K562 (cell line): ENCODE data around the gene GPR37L1. TPM values are rescaled to one million over a fixed set of nuclear protein-coding genes. Genes with fewer than 3 reads are reported as not detected.
A peak's percentile ranks its signal among the peaks of the same experiment; 100 is the strongest.

Source experiments
- ATAC-seq: fragments of 200-7000 bp; cut with Tn5 transposase; 3 replicates; pipeline ENCODE4 v1.9.1; 2020; ENCODE audit warnings: moderate library complexity
- BruUV-seq: library from RNA; stranded (reverse); fragments of 400-500 nt; replicated peaks from 2 replicates; lab custom pipeline; 2021; lab: Mats Ljungman, UMichigan
- CTCF ChIA-PET: fragments of 300-600 bp; formaldehyde crosslinking; extraction: SDS; loops from one replicate; lab custom pipeline; 2021; ENCODE audit warnings: low intra/inter-chr PET ratio; lab: Yijun Ruan, JAX
- POLR2A ChIA-PET: fragments of 300-600, 350-650 bp; sonication (Branson Sonifier 250); formaldehyde crosslinking; extraction: SDS; loops from one replicate; lab custom pipeline; 2021; ENCODE audit warnings: antibody characterized with exemption, inconsistent platforms; lab: Yijun Ruan, JAX
- DNase-seq, 4 experiments: peaks; one replicate each; pipeline versions ENCODE4 v3.0.0 to v3.0.0-alpha.2; 2011 to 2018; ENCODE audit warnings: low spot score in 3 of 4, mixed read lengths in 3 of 4; ENCODE audit errors: extremely low read depth in 1 of 4
- FAIRE-seq: peaks from 2 replicates; lab custom pipeline; 2011; peaks lifted over from hg19 to GRCh38; lab: Jason Lieb, UNC
- H2AFZ ChIP-seq: 2 replicates; pipeline ENCODE4 v1.6.0; 2011; ENCODE audit warnings: low read depth, low read length, control low read depth, inconsistent platforms
- H3K27ac ChIP-seq: fragments of 200-600 bp; 3 replicates; pipeline ENCODE4 v1.8.0; 2011; ENCODE audit warnings: low read depth, mild to moderate bottlenecking, control low read depth, inconsistent platforms, low read length, moderate library complexity, mixed read lengths; ENCODE audit errors: extremely low read depth
- H3K27me3 ChIP-seq, 2 experiments: fragments of 300-600 bp in 1 of 2; 2 replicates in 1 of 2; 3 replicates in 1 of 2; pipeline versions ENCODE4 v1.6.0 to v1.8.0; 2011; ENCODE audit warnings: inconsistent platforms in 2 of 2, low read length in 2 of 2, mild to moderate bottlenecking in 1 of 2, mixed read lengths in 1 of 2, moderate library complexity in 1 of 2; ENCODE audit not compliant: control insufficient read depth in 2 of 2, insufficient read depth in 2 of 2
- H3K36me3 ChIP-seq: fragments of 300-600 bp; 3 replicates; pipeline ENCODE4 v1.8.0; 2011; ENCODE audit warnings: mild to moderate bottlenecking, low read length, inconsistent platforms; ENCODE audit not compliant: control insufficient read depth, insufficient read depth
- H3K4me1 ChIP-seq, 2 experiments: fragments of 200-600 bp in 1 of 2; replicated peaks in 1 of 2; 2 replicates in 1 of 2; 3 replicates in 1 of 2; pipeline versions ENCODE4 v1.5.1 to v1.8.0; 2011; ENCODE audit warnings: inconsistent platforms in 2 of 2, low read length in 2 of 2, mild to moderate bottlenecking in 1 of 2, mixed read lengths in 1 of 2, moderate library complexity in 1 of 2; ENCODE audit not compliant: control insufficient read depth in 2 of 2, insufficient read depth in 2 of 2
- H3K4me2 ChIP-seq: 2 replicates; pipeline ENCODE4 v1.6.1; 2011; ENCODE audit warnings: low read length, control low read depth, inconsistent platforms, mixed read lengths; ENCODE audit not compliant: insufficient read depth
- H3K4me3 ChIP-seq: fragments of 200-600 bp; sonication (generic), shearing (Covaris generic); 2 replicates; pipeline ENCODE4 v1.5.1; 2016; ENCODE audit warnings: control low read depth, inconsistent platforms
- H3K79me2 ChIP-seq: fragments of 200-600 bp; 3 replicates; pipeline ENCODE4 v1.8.0; 2011; ENCODE audit warnings: low read length, inconsistent platforms; ENCODE audit not compliant: control insufficient read depth, insufficient read depth
- H3K9ac ChIP-seq, 2 experiments: 2 replicates each; pipeline versions ENCODE4 v1.6.0 to v1.6.1; 2011; ENCODE audit warnings: low read depth in 2 of 2, low read length in 2 of 2, control low read depth in 1 of 2, inconsistent platforms in 1 of 2, mild to moderate bottlenecking in 1 of 2, mixed read lengths in 1 of 2; ENCODE audit not compliant: insufficient read depth in 1 of 2
- H3K9me1 ChIP-seq: one replicate; pipeline ENCODE4 v1.6.0; 2011; ENCODE audit warnings: inconsistent platforms, mild to moderate bottlenecking, low read length, moderate library complexity; ENCODE audit not compliant: control insufficient read depth, insufficient read depth
- H3K9me3 ChIP-seq: replicated peaks from 2 replicates; pipeline ENCODE4 v1.5.1; 2011; ENCODE audit warnings: low read depth, low read length, inconsistent platforms; ENCODE audit not compliant: control insufficient read depth, insufficient read depth
- H4K20me1 ChIP-seq: replicated peaks from 2 replicates; pipeline ENCODE4 v1.6.1; 2011; ENCODE audit warnings: low read length, inconsistent platforms, mixed read lengths; ENCODE audit not compliant: control insufficient read depth, insufficient read depth
- CBFA2T3 ChIP-seq: fragments of 450-650 bp; IDR thresholded peaks from 2 replicates; pipeline ENCODE4 v1.6.1; 2017
- CHD1 ChIP-seq: fragments of 200-600 bp; sonication (generic); IDR thresholded peaks from one replicate; pipeline ENCODE4 v1.6.1; 2012; ENCODE audit warnings: mild to moderate bottlenecking, moderate library complexity, low read length, inconsistent platforms
- ESRRA ChIP-seq: fragments of 450-650 bp; IDR thresholded peaks from 2 replicates; pipeline ENCODE4 v1.6.1; 2014; ENCODE audit warnings: low read depth, mild to moderate bottlenecking, moderate library complexity, borderline replicate concordance
- FUS ChIP-seq: fragments of 200-400 bp; formaldehyde crosslinking; optimal IDR thresholded peaks from 2 replicates; pipeline ENCODE3; 2017; ENCODE audit warnings: low read depth, low read length
- GTF2F1 ChIP-seq: IDR thresholded peaks from 2 replicates; pipeline ENCODE4 v1.6.1; 2011; ENCODE audit warnings: low read depth, low read length, improper control_type of control experiment
- HDAC1 ChIP-seq, 2 experiments: fragments of 450-650 bp; IDR thresholded peaks; 2 replicates each; pipeline ENCODE4 v1.6.1; 2016 to 2017; ENCODE audit warnings: inconsistent platforms in 1 of 2, mild to moderate bottlenecking in 1 of 2, moderate library complexity in 1 of 2
- KLF1 ChIP-seq: fragments of 450-650 bp; IDR thresholded peaks from 2 replicates; pipeline ENCODE4 v1.6.1; 2016; ENCODE audit warnings: missing genetic modification characterization, missing compliant biosample characterization
- MNT ChIP-seq, 2 experiments: fragments of 450-650 bp; conservative IDR thresholded peaks; 2 replicates each; pipeline ENCODE4 v1.6.1; 2017; ENCODE audit warnings: mild to moderate bottlenecking in 2 of 2, moderate library complexity in 2 of 2
- MTF1 ChIP-seq: fragments of 250-450 bp; sonication (Bioruptor Pico); IDR thresholded peaks from 2 replicates; pipeline ENCODE4 v1.9.0; 2021; ENCODE audit warnings: moderate library complexity, mild to moderate bottlenecking, inconsistent platforms, borderline replicate concordance
- MYNN ChIP-seq, 2 experiments: sonication (generic); formaldehyde crosslinking in 1 of 2; IDR thresholded peaks; 2 replicates each; pipeline versions ENCODE4 v1.5.0 to v1.6.1; 2016 to 2020; ENCODE audit warnings: antibody characterized with exemption in 1 of 2, missing genetic modification reagents in 1 of 2
- PHF8 ChIP-seq: fragments of 200-600 bp; sonication (generic); IDR thresholded peaks from 2 replicates; pipeline ENCODE4 v1.6.1; 2012; ENCODE audit warnings: mixed run types, mild to moderate bottlenecking, inconsistent platforms, low read length, moderate library complexity, borderline replicate concordance
- RAD21 ChIP-seq, 2 experiments: fragments of 250-450 bp in 1 of 2; fragments of 450-650 bp in 1 of 2; sonication (Bioruptor Pico) in 1 of 2; formaldehyde crosslinking in 1 of 2; IDR thresholded peaks in 1 of 2; conservative IDR thresholded peaks in 1 of 2; 2 replicates each; pipeline versions ENCODE4 v1.4.0 to v1.8.0; 2020 to 2022; ENCODE audit warnings: mild to moderate bottlenecking in 2 of 2, moderate library complexity in 1 of 2
- RAD51 ChIP-seq: fragments of 450-650 bp; IDR thresholded peaks from 2 replicates; pipeline ENCODE4 v1.7.1; 2016; ENCODE audit warnings: low read depth, mild to moderate bottlenecking, borderline replicate concordance
- RFX5 ChIP-seq: IDR thresholded peaks from 2 replicates; pipeline ENCODE4 v1.6.1; 2011; ENCODE audit warnings: low read depth, mild to moderate bottlenecking, improper control_type of control experiment, low read length
- SIN3B ChIP-seq: fragments of 450-650 bp; IDR thresholded peaks from 2 replicates; pipeline ENCODE4 v1.6.1; 2017; ENCODE audit warnings: low read depth, mild to moderate bottlenecking, moderate library complexity
- SRSF9 ChIP-seq: fragments of 200-400 bp; formaldehyde crosslinking; IDR thresholded peaks from 2 replicates; pipeline ENCODE4 v1.6.1; 2017; ENCODE audit warnings: low read depth, low read length, borderline replicate concordance
- ZNF224 ChIP-seq: sonication (generic); formaldehyde crosslinking; IDR thresholded peaks from 2 replicates; pipeline ENCODE4 v1.8.0; 2022; ENCODE audit warnings: mild to moderate bottlenecking, missing genetic modification reagents
- ZNF436 ChIP-seq: fragments of 250-450, 450-650 bp; sonication (Bioruptor Pico); formaldehyde crosslinking; IDR thresholded peaks from 2 replicates; pipeline ENCODE4 v1.7.0; 2020; ENCODE audit warnings: mild to moderate bottlenecking
- ZNF57 ChIP-seq: fragments of 450-650 bp; formaldehyde crosslinking; IDR thresholded peaks from 2 replicates; pipeline ENCODE4 v1.4.0; 2020; ENCODE audit warnings: mild to moderate bottlenecking, moderate library complexity
- WGBS: fragments of 100-300 bp; shearing (Covaris generic); methylation state at CpG from one replicate; pipeline ENCODE4 v1.1.6; 2016; ENCODE audit warnings: low coverage, mixed read lengths; ENCODE audit not compliant: insufficient coverage; ENCODE audit errors: missing lambda C conversion rate; 5-methylcytosine and 5-hydroxymethylcytosine counted together
- in situ Hi-C: fragments of 300-500 bp; cut with MboI; formaldehyde crosslinking; loops from 4 replicates; pipeline ENCODE4 v1.15.0; 2018; ENCODE audit warnings: inconsistent platforms, mixed read lengths
- intact Hi-C: fragments of 100-400 bp; cut with micrococcal nuclease; formaldehyde crosslinking; loops from 2 replicates; pipeline ENCODE4 v1.14.2; 2022
- polyA plus RNA-seq, 8 experiments: library from polyadenylated mRNA; depleted of rRNA in 4 of 8; stranded (reverse) in 5 of 8; unstranded in 3 of 8; fragments of >200 nt; fragmentation: Nextera tagmentation in 2 of 8; fragmentation: Illumina TruSeq in 1 of 8; extraction: Ambion mirVana in 2 of 8; extraction: Trizol in 1 of 8; gene quantifications; 2 replicates each; pipeline versions ENCODE4 v1.2.1 to v1.2.3, GENCODE V29; 2011 to 2014; ENCODE audit warnings: inconsistent platforms in 1 of 8, missing spikeins in 1 of 8
- total RNA-seq, 7 experiments: library from RNA; depleted of rRNA in 6 of 7; stranded (reverse); fragments of >200 nt in 6 of 7; fragmentation: Illumina TruSeq in 2 of 7; extraction: Trizol in 2 of 7; gene quantifications; 2 replicates each; pipeline versions ENCODE4 v1.2.1 to v1.2.3, GENCODE V29; 2011 to 2021; ENCODE audit warnings: low replicate concordance in 1 of 7
- TF ChIP-seq, protein P1 (sequence below): fragments of 200-800 bp; sonication (Bioruptor generic); IDR thresholded peaks from 2 replicates; pipeline ENCODE4 v1.6.1; 2017; ENCODE audit warnings: missing genetic modification characterization, missing compliant biosample characterization

GPR37L1 gene
- total and polyA plus RNA-seq, 9 of the 15 experiments (the other 6 are each of a cell fraction or from before 2014, with no cell fraction given): not detected

GRCh38 chr1:202105571-202106339 is 17.0 kb upstream of the GPR37L1 start:
- Histone ChIP-seq H3K4me3 (peak overlapping the region; percentile 3; the same call in 1 of the 2 replicates), H3K4me2 (peak overlapping the region; percentile 79), H3K9ac (peak overlapping the region; percentile 38 to 46; a peak in 3 of 4 replicates), H2AFZ (peak overlapping the region; percentile 73), H3K9me1 (no peaks in the 10 kb centered on the region), H3K9me3 (no peaks in the 10 kb centered on the region), H3K79me2 (no peaks in the 10 kb centered on the region), H3K4me1 (peaks cover 28 to 36% of the 10 kb centered on the region in 2 experiments), H3K36me3 (no peaks in the 10 kb centered on the region), H4K20me1 (no peaks in the 10 kb centered on the region), H3K27ac (peak overlapping the region; percentile 60), H3K27me3 (no peaks in the 10 kb centered on the region)
- intact Hi-C loops: no loop called here
- peak; percentile 89 to 97 (median 94) for DNase-seq
- peak; percentile 90 for FAIRE-seq
- ChIA-PET CTCF (no interaction called here), POLR2A (interaction anchor here (0.6 to 1.9 kb wide), 11 partner anchors 12 to 456 kb away, joined by 3 to 10 read pairs (median 4); partner anchors contain the start of gene TIMM17A)
- 1% methylated on average over 10 of the region's 10 CpGs for WGBS
- BruUV-seq: no TSS peak
- peak; percentile 96 for ATAC-seq
- in situ Hi-C loops: no loop called here
- TF ChIP-seq CBFA2T3: peak; percentile 73
- no peak for TF ChIP-seq ZNF224 (CRISPR knock-in tag)
- no peak for TF ChIP-seq SIN3B
- TF ChIP-seq MNT (conservative IDR thresholded peaks at IDR 0.05): peak in 1 of 2 experiments; percentile 36; a peak in 1 of 4 replicates
- no peak for TF ChIP-seq ZNF436 (CRISPR knock-in tag)
- no peak for TF ChIP-seq CHD1
- TF ChIP-seq HDAC1 (IDR thresholded peaks at IDR 0.05): peak in 1 of 2 experiments; percentile 38; a peak in 1 of 4 replicates
- TF ChIP-seq GTF2F1: no peak
- TF ChIP-seq, protein P1, sequence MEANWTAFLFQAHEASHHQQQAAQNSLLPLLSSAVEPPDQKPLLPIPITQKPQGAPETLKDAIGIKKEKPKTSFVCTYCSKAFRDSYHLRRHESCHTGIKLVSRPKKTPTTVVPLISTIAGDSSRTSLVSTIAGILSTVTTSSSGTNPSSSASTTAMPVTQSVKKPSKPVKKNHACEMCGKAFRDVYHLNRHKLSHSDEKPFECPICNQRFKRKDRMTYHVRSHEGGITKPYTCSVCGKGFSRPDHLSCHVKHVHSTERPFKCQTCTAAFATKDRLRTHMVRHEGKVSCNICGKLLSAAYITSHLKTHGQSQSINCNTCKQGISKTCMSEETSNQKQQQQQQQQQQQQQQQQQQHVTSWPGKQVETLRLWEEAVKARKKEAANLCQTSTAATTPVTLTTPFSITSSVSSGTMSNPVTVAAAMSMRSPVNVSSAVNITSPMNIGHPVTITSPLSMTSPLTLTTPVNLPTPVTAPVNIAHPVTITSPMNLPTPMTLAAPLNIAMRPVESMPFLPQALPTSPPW (CRISPR knock-in tag): no peak
- TF ChIP-seq MYNN (IDR thresholded peaks at IDR 0.05): no peak
- no peak for TF ChIP-seq MYNN (CRISPR knock-in tag; IDR thresholded peaks at IDR 0.05)
- no peak for TF ChIP-seq ZNF57 (CRISPR knock-in tag)
- no peak for TF ChIP-seq RFX5
- no peak for TF ChIP-seq FUS
- TF ChIP-seq KLF1 (tag): peak; percentile 67; the same call in 1 of the 2 replicates
- peak; percentile 17; the same call in 1 of the 2 replicates for TF ChIP-seq RAD51
- TF ChIP-seq RAD21 (CRISPR knock-in tag; conservative IDR thresholded peaks at IDR 0.05 in 1 of 2, IDR thresholded peaks at IDR 0.05 in 1 of 2): no peak
- TF ChIP-seq ESRRA: peak; percentile 24; the same call in 1 of the 2 replicates
- peak; percentile 28; the same call in 1 of the 2 replicates for TF ChIP-seq PHF8
- no peak for TF ChIP-seq SRSF9
- TF ChIP-seq MTF1 (CRISPR knock-in tag): no peak
